ENCODE results near the gene SPATA19.

Gene SPATA19

DNA sequence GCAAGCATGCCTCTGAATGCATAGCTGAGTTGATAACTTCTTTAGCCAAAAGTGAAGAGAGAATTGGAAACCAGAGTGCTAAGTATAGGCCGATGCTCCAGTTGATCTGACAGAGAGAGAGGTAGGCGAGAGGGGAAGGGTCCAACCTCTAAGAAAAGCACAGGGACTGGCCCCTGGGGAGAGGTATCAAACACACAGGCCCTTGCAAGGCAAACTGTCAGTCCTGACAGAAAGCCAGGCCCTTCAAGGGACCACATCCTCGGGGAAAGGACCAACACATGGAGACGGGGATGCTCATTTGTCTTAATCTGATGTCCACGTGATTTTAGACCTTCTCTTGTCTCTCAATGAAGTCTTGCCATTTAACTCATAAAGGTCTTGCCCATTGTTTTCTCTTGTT lies 43.9 kb upstream of the SPATA19 start:
- CTCF ChIA-PET, result no interaction called here
- H3K4me3 ChIP-seq (ENCODE audit: low read depth, low read length), result no peak overlapping the region
- no peak overlapping the region for H3K27ac ChIP-seq (ENCODE audit: extremely low read depth, low read depth, low read length)
- POLR2A ChIA-PET, result no interaction called here
- TF ChIP-seq ZNF48 (tag by site-specific recombination; IDR thresholded peaks at IDR 0.05) (no peak), MYNN (tag by site-specific recombination; IDR thresholded peaks at IDR 0.05; ENCODE audit: borderline replicate concordance) (no peak), ZNF184 (tag by site-specific recombination; IDR thresholded peaks at IDR 0.05) (no peak), MEIS1 (CRISPR knock-in tag; IDR thresholded peaks at IDR 0.05; ENCODE audit: borderline replicate concordance) (no peak), ZSCAN30 (tag by site-specific recombination; IDR thresholded peaks at IDR 0.05) (no peak), KLF9 (tag by site-specific recombination; IDR thresholded peaks at IDR 0.05; ENCODE audit: low read depth) (no peak)
- TF ChIP-seq, protein P1, sequence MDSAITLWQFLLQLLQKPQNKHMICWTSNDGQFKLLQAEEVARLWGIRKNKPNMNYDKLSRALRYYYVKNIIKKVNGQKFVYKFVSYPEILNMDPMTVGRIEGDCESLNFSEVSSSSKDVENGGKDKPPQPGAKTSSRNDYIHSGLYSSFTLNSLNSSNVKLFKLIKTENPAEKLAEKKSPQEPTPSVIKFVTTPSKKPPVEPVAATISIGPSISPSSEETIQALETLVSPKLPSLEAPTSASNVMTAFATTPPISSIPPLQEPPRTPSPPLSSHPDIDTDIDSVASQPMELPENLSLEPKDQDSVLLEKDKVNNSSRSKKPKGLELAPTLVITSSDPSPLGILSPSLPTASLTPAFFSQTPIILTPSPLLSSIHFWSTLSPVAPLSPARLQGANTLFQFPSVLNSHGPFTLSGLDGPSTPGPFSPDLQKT (IDR thresholded peaks at IDR 0.05; ENCODE audit: borderline replicate concordance, low read depth, low read length), result no peak
- no peaks in the 10 kb centered on the region for H3K36me3 ChIP-seq (ENCODE audit: control insufficient read depth in 2 of 2, insufficient read depth in 1 of 2, low read length in 2 of 2)
- H3K9me3 ChIP-seq (ENCODE audit: control insufficient read depth, insufficient read depth, low read depth, low read length), result no peaks in the 10 kb centered on the region
- H3K4me1 ChIP-seq (ENCODE audit: control insufficient read depth, insufficient read depth, low read length), result no peaks in the 10 kb centered on the region

DNA sequence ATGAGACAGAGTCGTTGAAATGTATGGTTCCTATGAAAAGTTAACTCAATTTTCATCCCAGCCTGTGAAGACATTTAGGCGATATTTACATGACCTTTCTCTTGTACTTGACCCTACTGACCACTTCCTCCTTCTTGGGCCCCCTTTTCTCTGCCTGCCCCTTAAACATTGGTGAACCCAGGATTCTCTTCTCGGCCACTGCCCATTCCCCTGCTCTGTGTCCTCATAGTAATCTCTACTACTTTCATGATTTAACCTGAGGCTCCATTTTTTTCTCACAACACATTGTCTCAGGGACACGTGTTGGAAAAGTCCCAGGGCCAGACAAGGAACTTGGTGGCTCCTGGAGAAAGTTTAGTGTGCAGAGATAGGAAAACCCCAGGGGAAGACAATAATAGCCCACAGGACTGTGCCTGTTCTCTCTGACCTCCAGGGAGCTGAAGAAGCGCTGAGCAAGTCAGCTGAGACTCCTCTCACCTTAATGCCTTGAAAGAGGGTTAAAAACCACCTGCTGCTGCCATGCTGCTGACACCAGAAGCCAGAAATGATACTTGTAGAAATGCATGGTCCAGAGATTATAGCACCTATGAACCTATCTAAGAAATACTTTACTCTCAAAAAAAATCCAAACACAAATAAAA lies 42.5 kb upstream of the SPATA19 start:
- no peak overlapping the region for H3K4me3 ChIP-seq (ENCODE audit: low read depth, low read length)
- H3K27ac ChIP-seq (ENCODE audit: extremely low read depth, low read depth, low read length), result no peak overlapping the region
- CTCF ChIA-PET, result interaction anchor here (0.8 kb wide), 1 partner anchor 812 kb away, joined by 4 read pairs; no protein-coding TSS in a partner anchor
- TF ChIP-seq, protein P2, sequence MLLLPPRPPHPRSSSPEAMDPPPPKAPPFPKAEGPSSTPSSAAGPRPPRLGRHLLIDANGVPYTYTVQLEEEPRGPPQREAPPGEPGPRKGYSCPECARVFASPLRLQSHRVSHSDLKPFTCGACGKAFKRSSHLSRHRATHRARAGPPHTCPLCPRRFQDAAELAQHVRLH (tag by site-specific recombination; IDR thresholded peaks at IDR 0.05), result no peak
- TF ChIP-seq ZNF202 (tag by site-specific recombination; IDR thresholded peaks at IDR 0.05; ENCODE audit: borderline replicate concordance), result no peak
- TF ChIP-seq, protein P3, sequence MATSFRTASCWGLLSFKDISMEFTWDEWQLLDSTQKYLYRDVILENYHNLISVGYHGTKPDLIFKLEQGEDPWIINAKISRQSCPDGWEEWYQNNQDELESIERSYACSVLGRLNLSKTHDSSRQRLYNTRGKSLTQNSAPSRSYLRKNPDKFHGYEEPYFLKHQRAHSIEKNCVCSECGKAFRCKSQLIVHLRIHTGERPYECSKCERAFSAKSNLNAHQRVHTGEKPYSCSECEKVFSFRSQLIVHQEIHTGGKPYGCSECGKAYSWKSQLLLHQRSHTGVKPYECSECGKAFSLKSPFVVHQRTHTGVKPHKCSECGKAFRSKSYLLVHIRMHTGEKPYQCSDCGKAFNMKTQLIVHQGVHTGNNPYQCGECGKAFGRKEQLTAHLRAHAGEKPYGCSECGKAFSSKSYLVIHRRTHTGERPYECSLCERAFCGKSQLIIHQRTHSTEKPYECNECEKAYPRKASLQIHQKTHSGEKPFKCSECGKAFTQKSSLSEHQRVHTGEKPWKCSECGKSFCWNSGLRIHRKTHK (tag by site-specific recombination; IDR thresholded peaks at IDR 0.05), result no peak
- TF ChIP-seq, protein P4, sequence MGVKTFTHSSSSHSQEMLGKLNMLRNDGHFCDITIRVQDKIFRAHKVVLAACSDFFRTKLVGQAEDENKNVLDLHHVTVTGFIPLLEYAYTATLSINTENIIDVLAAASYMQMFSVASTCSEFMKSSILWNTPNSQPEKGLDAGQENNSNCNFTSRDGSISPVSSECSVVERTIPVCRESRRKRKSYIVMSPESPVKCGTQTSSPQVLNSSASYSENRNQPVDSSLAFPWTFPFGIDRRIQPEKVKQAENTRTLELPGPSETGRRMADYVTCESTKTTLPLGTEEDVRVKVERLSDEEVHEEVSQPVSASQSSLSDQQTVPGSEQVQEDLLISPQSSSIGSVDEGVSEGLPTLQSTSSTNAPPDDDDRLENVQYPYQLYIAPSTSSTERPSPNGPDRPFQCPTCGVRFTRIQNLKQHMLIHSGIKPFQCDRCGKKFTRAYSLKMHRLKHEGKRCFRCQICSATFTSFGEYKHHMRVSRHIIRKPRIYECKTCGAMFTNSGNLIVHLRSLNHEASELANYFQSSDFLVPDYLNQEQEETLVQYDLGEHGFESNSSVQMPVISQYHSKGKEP (tag by site-specific recombination; IDR thresholded peaks at IDR 0.05), result no peak
- TF ChIP-seq ZNF530 (tag by site-specific recombination; IDR thresholded peaks at IDR 0.05; ENCODE audit: low read depth), result no peak
- TF ChIP-seq, protein P5, sequence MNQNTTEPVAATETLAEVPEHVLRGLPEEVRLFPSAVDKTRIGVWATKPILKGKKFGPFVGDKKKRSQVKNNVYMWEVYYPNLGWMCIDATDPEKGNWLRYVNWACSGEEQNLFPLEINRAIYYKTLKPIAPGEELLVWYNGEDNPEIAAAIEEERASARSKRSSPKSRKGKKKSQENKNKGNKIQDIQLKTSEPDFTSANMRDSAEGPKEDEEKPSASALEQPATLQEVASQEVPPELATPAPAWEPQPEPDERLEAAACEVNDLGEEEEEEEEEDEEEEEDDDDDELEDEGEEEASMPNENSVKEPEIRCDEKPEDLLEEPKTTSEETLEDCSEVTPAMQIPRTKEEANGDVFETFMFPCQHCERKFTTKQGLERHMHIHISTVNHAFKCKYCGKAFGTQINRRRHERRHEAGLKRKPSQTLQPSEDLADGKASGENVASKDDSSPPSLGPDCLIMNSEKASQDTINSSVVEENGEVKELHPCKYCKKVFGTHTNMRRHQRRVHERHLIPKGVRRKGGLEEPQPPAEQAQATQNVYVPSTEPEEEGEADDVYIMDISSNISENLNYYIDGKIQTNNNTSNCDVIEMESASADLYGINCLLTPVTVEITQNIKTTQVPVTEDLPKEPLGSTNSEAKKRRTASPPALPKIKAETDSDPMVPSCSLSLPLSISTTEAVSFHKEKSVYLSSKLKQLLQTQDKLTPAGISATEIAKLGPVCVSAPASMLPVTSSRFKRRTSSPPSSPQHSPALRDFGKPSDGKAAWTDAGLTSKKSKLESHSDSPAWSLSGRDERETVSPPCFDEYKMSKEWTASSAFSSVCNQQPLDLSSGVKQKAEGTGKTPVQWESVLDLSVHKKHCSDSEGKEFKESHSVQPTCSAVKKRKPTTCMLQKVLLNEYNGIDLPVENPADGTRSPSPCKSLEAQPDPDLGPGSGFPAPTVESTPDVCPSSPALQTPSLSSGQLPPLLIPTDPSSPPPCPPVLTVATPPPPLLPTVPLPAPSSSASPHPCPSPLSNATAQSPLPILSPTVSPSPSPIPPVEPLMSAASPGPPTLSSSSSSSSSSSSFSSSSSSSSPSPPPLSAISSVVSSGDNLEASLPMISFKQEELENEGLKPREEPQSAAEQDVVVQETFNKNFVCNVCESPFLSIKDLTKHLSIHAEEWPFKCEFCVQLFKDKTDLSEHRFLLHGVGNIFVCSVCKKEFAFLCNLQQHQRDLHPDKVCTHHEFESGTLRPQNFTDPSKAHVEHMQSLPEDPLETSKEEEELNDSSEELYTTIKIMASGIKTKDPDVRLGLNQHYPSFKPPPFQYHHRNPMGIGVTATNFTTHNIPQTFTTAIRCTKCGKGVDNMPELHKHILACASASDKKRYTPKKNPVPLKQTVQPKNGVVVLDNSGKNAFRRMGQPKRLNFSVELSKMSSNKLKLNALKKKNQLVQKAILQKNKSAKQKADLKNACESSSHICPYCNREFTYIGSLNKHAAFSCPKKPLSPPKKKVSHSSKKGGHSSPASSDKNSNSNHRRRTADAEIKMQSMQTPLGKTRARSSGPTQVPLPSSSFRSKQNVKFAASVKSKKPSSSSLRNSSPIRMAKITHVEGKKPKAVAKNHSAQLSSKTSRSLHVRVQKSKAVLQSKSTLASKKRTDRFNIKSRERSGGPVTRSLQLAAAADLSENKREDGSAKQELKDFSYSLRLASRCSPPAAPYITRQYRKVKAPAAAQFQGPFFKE (tag by site-specific recombination; IDR thresholded peaks at IDR 0.05; ENCODE audit: borderline replicate concordance), result no peak
- TF ChIP-seq MYNN (tag by site-specific recombination; IDR thresholded peaks at IDR 0.05; ENCODE audit: borderline replicate concordance), result no peak
- TF ChIP-seq GLI2 (tag by site-specific recombination; IDR thresholded peaks at IDR 0.05; ENCODE audit: borderline replicate concordance, low read depth), result no peak
- TF ChIP-seq ZNF621 (tag by site-specific recombination; IDR thresholded peaks at IDR 0.05), result no peak
- no peak for TF ChIP-seq REPIN1 (tag by site-specific recombination; IDR thresholded peaks at IDR 0.05; ENCODE audit: low read depth)
- no peaks in the 10 kb centered on the region for H3K9me3 ChIP-seq (ENCODE audit: control insufficient read depth, insufficient read depth, low read depth, low read length)
- H3K36me3 ChIP-seq (ENCODE audit: control insufficient read depth in 2 of 2, insufficient read depth in 1 of 2, low read length in 2 of 2), result no peaks in the 10 kb centered on the region
- POLR2A ChIA-PET, result no interaction called here
- H3K4me1 ChIP-seq (ENCODE audit: control insufficient read depth, insufficient read depth, low read length), result no peaks in the 10 kb centered on the region

Measured in HEK293 (cell line).